OCI-M2 (cell line): ENCODE measurements around the gene BRAF.
A peak's percentile ranks its signal among the peaks of the same experiment; 100 is the strongest.
"Not testable (repeated sequence)": the region's sequence is repeated elsewhere in the genome, so short reads cannot be mapped to it uniquely, and the experiment has no call there.

ENCODE experiments used
- DNase-seq: peaks from one replicate; lab custom pipeline; 2025; ENCODE audit not compliant: unreplicated experiment; lab: John Stamatoyannopoulos, UW

BRAF gene

GRCh38 chr7:140920745-140921144 lies 4.0 kb downstream of the BRAF start:
- DNase-seq = no peak

- DNase-seq = no peak
These were observed 6.5 kb downstream of the BRAF start for GRCh38 chr7:140918236-140918635.

- DNase-seq = no peak
These were observed 7.5 kb downstream of the BRAF start for GRCh38 chr7:140917258-140917657.

- no peak for DNase-seq
These were observed 8.7 kb downstream of the BRAF start for GRCh38 chr7:140915935-140916555.

- DNase-seq = no peak
These were observed 10.6 kb downstream of the BRAF start for GRCh38 chr7:140914083-140914482.

- DNase-seq = not testable (repeated sequence)
These were observed 11.2 kb downstream of the BRAF start for GRCh38 chr7:140913596-140913928.

- no peak for DNase-seq
These were observed 13.0 kb downstream of the BRAF start for GRCh38 chr7:140911746-140912145.

- DNase-seq = no peak
These were observed 15.1 kb downstream of the BRAF start for GRCh38 chr7:140909476-140910161.

GRCh38 chr7:140908361-140908760 lies 16.4 kb downstream of the BRAF start:
- DNase-seq = no peak

- DNase-seq = no peak
These were observed 20.8 kb downstream of the BRAF start for GRCh38 chr7:140903741-140904480.

- DNase-seq = no peak
These were observed 22.3 kb downstream of the BRAF start for GRCh38 chr7:140902303-140902953.

GRCh38 chr7:140901941-140902302 lies 22.8 kb downstream of the BRAF start:
- DNase-seq = no peak

- DNase-seq = no peak
These were observed 24.8 kb downstream of the BRAF start for GRCh38 chr7:140899883-140900282.

GRCh38 chr7:140898786-140899536 lies 25.8 kb downstream of the BRAF start:
- DNase-seq = no peak

- DNase-seq = no peak
These were observed 27.7 kb downstream of the BRAF start for GRCh38 chr7:140896996-140897395.

- peak; percentile 58 for DNase-seq
These were observed 35.1 kb downstream of the BRAF start for GRCh38 chr7:140889645-140890044.

GRCh38 chr7:140889150-140889549 lies 35.6 kb downstream of the BRAF start:
- DNase-seq = no peak

- no peak for DNase-seq
These were observed 36.6 kb downstream of the BRAF start for GRCh38 chr7:140888087-140888486.

GRCh38 chr7:140885735-140886334 lies 38.9 kb downstream of the BRAF start:
- DNase-seq = no peak

GRCh38 chr7:140883378-140883777 lies 41.4 kb downstream of the BRAF start:
- DNase-seq = no peak

GRCh38 chr7:140882834-140883233 lies 41.9 kb downstream of the BRAF start:
- DNase-seq = not testable (repeated sequence)
